Adrenal gland (tissue), 5 donors: Measurements from ENCODE around the gene TAF3.

Experiments used
- CTCF ChIP-seq, 6 experiments: fragments of 450-650 bp in 4 of 6; fragments of 200-600 bp in 2 of 6; sonication (generic) in 1 of 6; IDR thresholded peaks; 1 replicate in 5 of 6; 2 replicates in 1 of 6; pipeline versions ENCODE4 v1.5.1 to v1.8.0; 2016 to 2021; ENCODE audit warnings: antibody characterized with exemption in 6 of 6, mild to moderate bottlenecking in 2 of 6, moderate library complexity in 1 of 6
- POLR2A ChIP-seq, 2 donors: fragments of 450-650 bp; IDR thresholded peaks; one replicate each; pipeline ENCODE4 v1.6.1; 2017; ENCODE audit warnings: antibody characterized with exemption in 2 of 2, mild to moderate bottlenecking in 2 of 2, moderate library complexity in 1 of 2
- donor health status: DM: no; HTN: no; CAD: no.

GRCh38 chr10:8048281-8049008, 230.1 kb downstream of the TAF3 start:
- TF ChIP-seq POLR2A (IDR thresholded peaks at IDR 0.05) (no peak), CTCF (IDR thresholded peaks at IDR 0.05) (no peak)
